WTC11 (cell line): ENCODE data around the gene ANO2. TPM values are rescaled to one million over a fixed set of nuclear protein-coding genes. Genes with fewer than 3 reads are reported as not detected.

Experiments used
- ATAC-seq: fragments of 200-7000 bp; cut with Tn5 transposase; 2 replicates; pipeline ENCODE4 v1.10.0; 2021; ENCODE audit warnings: mild to moderate bottlenecking, moderate library complexity
- CTCF ChIA-PET: fragments of 300-600 bp; sonication (Branson Sonifier 250); formaldehyde crosslinking; loops from one replicate; lab custom pipeline; 2021; ENCODE audit warnings: antibody characterized with exemption; lab: Charles Lee
- POLR2A ChIA-PET: fragments of 350-600 bp; sonication (Branson Sonifier 250); formaldehyde crosslinking; loops from one replicate; lab custom pipeline; 2021; ENCODE audit warnings: antibody characterized with exemption; lab: Charles Lee
- DNase-seq: peaks from one replicate; pipeline ENCODE4 v3.0.0; 2021; ENCODE audit warnings: low spot score
- H3K27ac Mint-ChIP-seq: 2 replicates; pipeline ENCODE4 v1.8.0; 2021; ENCODE audit warnings: mixed read lengths
- H3K27me3 Mint-ChIP-seq: 2 replicates; pipeline ENCODE4 v1.8.0; 2021; ENCODE audit warnings: low read depth, mild to moderate bottlenecking, moderate library complexity, mixed read lengths
- H3K36me3 Mint-ChIP-seq: 2 replicates; pipeline ENCODE4 v1.8.0; 2021; ENCODE audit warnings: mixed read lengths
- H3K4me1 Mint-ChIP-seq: 2 replicates; pipeline ENCODE4 v1.8.0; 2022; ENCODE audit warnings: mixed read lengths
- H3K4me3 Mint-ChIP-seq: 2 replicates; pipeline ENCODE4 v1.8.0; 2021; ENCODE audit warnings: mild to moderate bottlenecking, moderate library complexity, mixed read lengths
- H3K9me3 Mint-ChIP-seq: 2 replicates; pipeline ENCODE4 v1.8.0; 2021; ENCODE audit warnings: mixed read lengths
- EMX1 ChIP-seq: fragments of 250-450 bp; sonication (Bioruptor Pico); IDR thresholded peaks from 2 replicates; pipeline ENCODE4 v1.8.0; 2021; ENCODE audit warnings: mild to moderate bottlenecking
- FOXJ3 ChIP-seq: sonication (generic); formaldehyde crosslinking; IDR thresholded peaks from 2 replicates; pipeline ENCODE4 v1.9.0; 2021; ENCODE audit warnings: missing genetic modification reagents, mild to moderate bottlenecking, borderline replicate concordance
- FOXK1 ChIP-seq: sonication (generic); formaldehyde crosslinking; IDR thresholded peaks from 2 replicates; pipeline ENCODE4 v1.8.0; 2022; ENCODE audit warnings: mild to moderate bottlenecking, moderate library complexity, missing genetic modification reagents
- GRHL2 ChIP-seq: fragments of 250-450 bp; sonication (Bioruptor Pico); IDR thresholded peaks from 2 replicates; pipeline ENCODE4 v1.8.0; 2022; ENCODE audit warnings: mild to moderate bottlenecking, moderate library complexity; ENCODE audit not compliant: insufficient replicate concordance, severe bottlenecking
- HMGA2 ChIP-seq: fragments of 250-450 bp; sonication (Bioruptor Pico); IDR thresholded peaks from 2 replicates; pipeline ENCODE4 v1.4.0; 2021; ENCODE audit warnings: mild to moderate bottlenecking, moderate library complexity
- HMGXB4 ChIP-seq: sonication (generic); formaldehyde crosslinking; IDR thresholded peaks from 2 replicates; pipeline ENCODE4 v1.8.1; 2023; ENCODE audit warnings: mild to moderate bottlenecking, moderate library complexity, missing genetic modification reagents
- KAT7 ChIP-seq: sonication (generic); formaldehyde crosslinking; IDR thresholded peaks from 2 replicates; pipeline ENCODE4 v1.8.1; 2023; ENCODE audit warnings: missing genetic modification reagents, mild to moderate bottlenecking, borderline replicate concordance
- MAX ChIP-seq: sonication (generic); formaldehyde crosslinking; IDR thresholded peaks from 2 replicates; pipeline ENCODE4 v1.8.0; 2022; ENCODE audit warnings: mild to moderate bottlenecking, missing genetic modification reagents
- MXD4 ChIP-seq: fragments of 250-450 bp; sonication (Bioruptor Pico); IDR thresholded peaks from 2 replicates; pipeline ENCODE4 v1.8.0; 2021; ENCODE audit warnings: mild to moderate bottlenecking, moderate library complexity, borderline replicate concordance
- MYBL2 ChIP-seq: sonication (generic); formaldehyde crosslinking; IDR thresholded peaks from 2 replicates; pipeline ENCODE4 v1.8.1; 2023; ENCODE audit warnings: mild to moderate bottlenecking, moderate library complexity, missing genetic modification reagents
- PRDM15 ChIP-seq: sonication (generic); formaldehyde crosslinking; IDR thresholded peaks from 2 replicates; pipeline ENCODE4 v1.8.0; 2022; ENCODE audit warnings: missing genetic modification reagents
- PRRX2 ChIP-seq: fragments of 250-450 bp; sonication (Bioruptor Pico); IDR thresholded peaks from 2 replicates; pipeline ENCODE4 v1.8.0; 2021; ENCODE audit warnings: mild to moderate bottlenecking
- TEAD4 ChIP-seq: sonication (generic); formaldehyde crosslinking; IDR thresholded peaks from 2 replicates; pipeline ENCODE4 v1.8.0; 2022; ENCODE audit warnings: mild to moderate bottlenecking, missing genetic modification reagents
- ZNF138 ChIP-seq: sonication (generic); formaldehyde crosslinking; conservative IDR thresholded peaks from 2 replicates; pipeline ENCODE4 v1.8.1; 2022; ENCODE audit warnings: mild to moderate bottlenecking, moderate library complexity, missing genetic modification reagents
- ZNF232 ChIP-seq: sonication (generic); formaldehyde crosslinking; IDR thresholded peaks from 2 replicates; pipeline ENCODE4 v1.8.0; 2022; ENCODE audit warnings: mild to moderate bottlenecking, missing genetic modification reagents
- total RNA-seq: library from RNA; stranded (reverse); gene quantifications from 3 replicates; pipeline ENCODE4 v1.2.3, GENCODE V29; 2021
- TF ChIP-seq, protein P1 (sequence below): fragments of 250-450 bp; sonication (Bioruptor Pico); IDR thresholded peaks from 2 replicates; pipeline ENCODE4 v1.9.0; 2021; ENCODE audit warnings: mild to moderate bottlenecking, borderline replicate concordance
- TF ChIP-seq, protein P2 (sequence below): sonication (generic); formaldehyde crosslinking; IDR thresholded peaks from 2 replicates; pipeline ENCODE4 v1.8.1; 2022; ENCODE audit warnings: mild to moderate bottlenecking, moderate library complexity, missing genetic modification reagents
- TF ChIP-seq, protein P3 (sequence below): sonication (generic); formaldehyde crosslinking; IDR thresholded peaks from 2 replicates; pipeline ENCODE4 v1.8.0; 2023; ENCODE audit warnings: missing genetic modification reagents

ANO2 gene
- total RNA-seq, 1 experiment from 2014 or later, result 2.8 TPM

GRCh38 chr12:5637698-5638097, 307.4 kb downstream of the ANO2 start (continued):
- TF ChIP-seq, protein P1, sequence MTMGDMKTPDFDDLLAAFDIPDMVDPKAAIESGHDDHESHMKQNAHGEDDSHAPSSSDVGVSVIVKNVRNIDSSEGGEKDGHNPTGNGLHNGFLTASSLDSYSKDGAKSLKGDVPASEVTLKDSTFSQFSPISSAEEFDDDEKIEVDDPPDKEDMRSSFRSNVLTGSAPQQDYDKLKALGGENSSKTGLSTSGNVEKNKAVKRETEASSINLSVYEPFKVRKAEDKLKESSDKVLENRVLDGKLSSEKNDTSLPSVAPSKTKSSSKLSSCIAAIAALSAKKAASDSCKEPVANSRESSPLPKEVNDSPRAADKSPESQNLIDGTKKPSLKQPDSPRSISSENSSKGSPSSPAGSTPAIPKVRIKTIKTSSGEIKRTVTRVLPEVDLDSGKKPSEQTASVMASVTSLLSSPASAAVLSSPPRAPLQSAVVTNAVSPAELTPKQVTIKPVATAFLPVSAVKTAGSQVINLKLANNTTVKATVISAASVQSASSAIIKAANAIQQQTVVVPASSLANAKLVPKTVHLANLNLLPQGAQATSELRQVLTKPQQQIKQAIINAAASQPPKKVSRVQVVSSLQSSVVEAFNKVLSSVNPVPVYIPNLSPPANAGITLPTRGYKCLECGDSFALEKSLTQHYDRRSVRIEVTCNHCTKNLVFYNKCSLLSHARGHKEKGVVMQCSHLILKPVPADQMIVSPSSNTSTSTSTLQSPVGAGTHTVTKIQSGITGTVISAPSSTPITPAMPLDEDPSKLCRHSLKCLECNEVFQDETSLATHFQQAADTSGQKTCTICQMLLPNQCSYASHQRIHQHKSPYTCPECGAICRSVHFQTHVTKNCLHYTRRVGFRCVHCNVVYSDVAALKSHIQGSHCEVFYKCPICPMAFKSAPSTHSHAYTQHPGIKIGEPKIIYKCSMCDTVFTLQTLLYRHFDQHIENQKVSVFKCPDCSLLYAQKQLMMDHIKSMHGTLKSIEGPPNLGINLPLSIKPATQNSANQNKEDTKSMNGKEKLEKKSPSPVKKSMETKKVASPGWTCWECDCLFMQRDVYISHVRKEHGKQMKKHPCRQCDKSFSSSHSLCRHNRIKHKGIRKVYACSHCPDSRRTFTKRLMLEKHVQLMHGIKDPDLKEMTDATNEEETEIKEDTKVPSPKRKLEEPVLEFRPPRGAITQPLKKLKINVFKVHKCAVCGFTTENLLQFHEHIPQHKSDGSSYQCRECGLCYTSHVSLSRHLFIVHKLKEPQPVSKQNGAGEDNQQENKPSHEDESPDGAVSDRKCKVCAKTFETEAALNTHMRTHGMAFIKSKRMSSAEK (CRISPR knock-in tag), result no peak
- TF ChIP-seq MAX (CRISPR knock-in tag), result no peak
- no peak for TF ChIP-seq HMGXB4 (CRISPR knock-in tag)
- TF ChIP-seq PRDM15 (CRISPR knock-in tag), result no peak
- TF ChIP-seq EMX1 (CRISPR knock-in tag), result no peak
- TF ChIP-seq TEAD4 (CRISPR knock-in tag), result no peak
- TF ChIP-seq, protein P2, sequence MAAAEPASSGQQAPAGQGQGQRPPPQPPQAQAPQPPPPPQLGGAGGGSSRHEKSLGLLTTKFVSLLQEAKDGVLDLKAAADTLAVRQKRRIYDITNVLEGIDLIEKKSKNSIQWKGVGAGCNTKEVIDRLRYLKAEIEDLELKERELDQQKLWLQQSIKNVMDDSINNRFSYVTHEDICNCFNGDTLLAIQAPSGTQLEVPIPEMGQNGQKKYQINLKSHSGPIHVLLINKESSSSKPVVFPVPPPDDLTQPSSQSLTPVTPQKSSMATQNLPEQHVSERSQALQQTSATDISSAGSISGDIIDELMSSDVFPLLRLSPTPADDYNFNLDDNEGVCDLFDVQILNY, result no peak
- TF ChIP-seq MYBL2 (CRISPR knock-in tag), result no peak
- TF ChIP-seq HMGA2, result no peak

- H3K27me3 Mint-ChIP-seq, result no peaks in the 10 kb centered on the region; the same call in 1 of the 2 replicates
- no peak overlapping the region for H3K27ac Mint-ChIP-seq
- no peak overlapping the region for H3K4me3 Mint-ChIP-seq
- ATAC-seq (no peak), DNase-seq (no peak)
- CTCF ChIA-PET, result interaction anchor here (0.5 to 1.1 kb wide), 3 partner anchors 12 to 553 kb away, joined by 4 to 5 read pairs (median 5); no protein-coding TSS in a partner anchor
- TF ChIP-seq KAT7, result no peak
- no peak for TF ChIP-seq ZNF138 (CRISPR knock-in tag)
- no peak for TF ChIP-seq FOXK1
- TF ChIP-seq PRRX2 (CRISPR knock-in tag), result no peak
- no peak for TF ChIP-seq ZNF232 (CRISPR knock-in tag)
- TF ChIP-seq, protein P3, sequence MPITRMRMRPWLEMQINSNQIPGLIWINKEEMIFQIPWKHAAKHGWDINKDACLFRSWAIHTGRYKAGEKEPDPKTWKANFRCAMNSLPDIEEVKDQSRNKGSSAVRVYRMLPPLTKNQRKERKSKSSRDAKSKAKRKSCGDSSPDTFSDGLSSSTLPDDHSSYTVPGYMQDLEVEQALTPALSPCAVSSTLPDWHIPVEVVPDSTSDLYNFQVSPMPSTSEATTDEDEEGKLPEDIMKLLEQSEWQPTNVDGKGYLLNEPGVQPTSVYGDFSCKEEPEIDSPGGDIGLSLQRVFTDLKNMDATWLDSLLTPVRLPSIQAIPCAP, result no peak
- no peak for TF ChIP-seq GRHL2 (CRISPR knock-in tag)
- no peak for TF ChIP-seq FOXJ3
- no peak for TF ChIP-seq MXD4 (CRISPR knock-in tag)
- no peaks in the 10 kb centered on the region for H3K36me3 Mint-ChIP-seq
- peaks cover 5% of the 10 kb centered on the region for H3K4me1 Mint-ChIP-seq
- POLR2A ChIA-PET, result no interaction called here
- no peaks in the 10 kb centered on the region for H3K9me3 Mint-ChIP-seq
Measured at GRCh38 chr12:5636907-5637306, 308.2 kb downstream of the ANO2 start.
